Fibroblast of mammary gland (primary cell): ENCODE results near the gene EXT2.

Experiments used
- DNase-seq: peaks from one replicate; pipeline ENCODE4 v3.0.0-alpha.2; 2010; ENCODE audit warnings: low read depth
- H3K4me3 ChIP-seq: 2 replicates; pipeline ENCODE4 v1.5.1; 2011; ENCODE audit warnings: low read depth, mild to moderate bottlenecking, low read length, moderate library complexity; ENCODE audit not compliant: control insufficient read depth
- TF ChIP-seq, protein P1 (sequence below): conservative IDR thresholded peaks from 2 replicates; pipeline ENCODE4 v1.5.1; 2011; ENCODE audit warnings: low read depth, low read length, inconsistent platforms; ENCODE audit not compliant: control insufficient read depth, insufficient read depth

EXT2 gene

DNA sequence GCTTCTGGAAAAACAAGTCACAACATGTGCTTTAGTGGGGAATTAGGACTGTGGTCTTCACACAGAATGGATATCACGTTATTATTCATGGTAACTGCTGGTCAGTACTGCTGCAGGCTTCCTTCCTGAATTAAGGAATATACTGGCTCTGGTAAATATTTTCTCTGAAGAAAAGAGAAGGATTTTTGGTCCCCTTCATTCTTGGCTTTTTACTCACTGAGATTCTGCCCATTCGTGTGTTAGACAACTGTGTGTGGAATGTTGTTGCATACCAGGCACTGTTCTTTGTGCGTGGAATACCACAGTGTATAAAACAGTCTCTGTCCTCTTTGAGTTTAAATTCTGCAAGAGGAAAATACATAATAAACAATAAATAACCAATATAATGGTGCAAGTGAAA lies 134.1 kb downstream of the EXT2 start:
- H3K4me3 ChIP-seq: no peak overlapping the region
- no peak for DNase-seq
- TF ChIP-seq, protein P1, sequence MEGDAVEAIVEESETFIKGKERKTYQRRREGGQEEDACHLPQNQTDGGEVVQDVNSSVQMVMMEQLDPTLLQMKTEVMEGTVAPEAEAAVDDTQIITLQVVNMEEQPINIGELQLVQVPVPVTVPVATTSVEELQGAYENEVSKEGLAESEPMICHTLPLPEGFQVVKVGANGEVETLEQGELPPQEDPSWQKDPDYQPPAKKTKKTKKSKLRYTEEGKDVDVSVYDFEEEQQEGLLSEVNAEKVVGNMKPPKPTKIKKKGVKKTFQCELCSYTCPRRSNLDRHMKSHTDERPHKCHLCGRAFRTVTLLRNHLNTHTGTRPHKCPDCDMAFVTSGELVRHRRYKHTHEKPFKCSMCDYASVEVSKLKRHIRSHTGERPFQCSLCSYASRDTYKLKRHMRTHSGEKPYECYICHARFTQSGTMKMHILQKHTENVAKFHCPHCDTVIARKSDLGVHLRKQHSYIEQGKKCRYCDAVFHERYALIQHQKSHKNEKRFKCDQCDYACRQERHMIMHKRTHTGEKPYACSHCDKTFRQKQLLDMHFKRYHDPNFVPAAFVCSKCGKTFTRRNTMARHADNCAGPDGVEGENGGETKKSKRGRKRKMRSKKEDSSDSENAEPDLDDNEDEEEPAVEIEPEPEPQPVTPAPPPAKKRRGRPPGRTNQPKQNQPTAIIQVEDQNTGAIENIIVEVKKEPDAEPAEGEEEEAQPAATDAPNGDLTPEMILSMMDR: no peak

DNA sequence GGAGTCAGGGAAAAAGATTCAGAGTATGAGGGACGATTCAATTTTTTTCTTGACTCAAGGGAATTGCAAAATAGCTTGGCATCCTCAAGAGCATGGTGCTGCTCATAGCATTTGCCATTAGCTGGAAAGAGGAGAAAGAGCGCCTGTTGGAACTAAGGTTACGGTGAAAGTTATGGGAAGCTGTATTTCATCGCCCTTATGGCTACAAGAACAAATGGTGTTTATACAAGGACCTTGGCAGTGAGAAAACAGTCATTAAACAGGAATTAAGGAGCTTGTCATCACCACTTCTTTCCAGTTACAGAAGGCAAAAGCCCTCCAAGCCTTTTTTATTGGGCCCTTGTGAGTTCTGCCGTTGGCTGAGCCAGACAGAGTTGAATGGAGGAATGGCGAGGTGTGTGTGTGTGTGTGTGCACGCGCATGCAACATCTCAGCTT lies 140.3 kb downstream of the EXT2 start:
- TF ChIP-seq, protein P1: no peak
- peak; percentile 70 for DNase-seq

DNA sequence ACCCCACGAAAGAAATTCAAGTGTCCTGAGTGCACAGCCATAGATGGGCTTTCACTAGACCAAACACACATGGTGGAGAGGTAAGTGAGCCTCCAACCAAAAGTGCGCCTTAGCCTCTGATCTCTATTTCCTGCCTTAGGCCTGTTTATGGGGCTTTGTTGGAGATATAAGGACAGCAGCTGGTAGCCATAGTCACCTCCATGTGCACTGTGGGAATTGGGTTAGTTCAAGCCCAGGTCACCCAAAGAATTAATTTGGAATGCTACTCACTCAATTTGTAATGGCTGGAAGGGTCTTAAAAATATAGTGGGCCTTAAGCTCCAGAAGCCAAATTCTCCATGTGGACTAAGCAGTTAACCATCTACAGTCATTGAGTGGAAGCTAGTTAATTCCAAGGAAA lies 140.8 kb downstream of the EXT2 start:
- no peak for DNase-seq
- TF ChIP-seq, protein P1: no peak
- H3K4me3 ChIP-seq: no peak overlapping the region

More for the DNA sequence above, 140.3 kb downstream of the EXT2 start:
- H3K4me3 ChIP-seq: no peak overlapping the region

DNA sequence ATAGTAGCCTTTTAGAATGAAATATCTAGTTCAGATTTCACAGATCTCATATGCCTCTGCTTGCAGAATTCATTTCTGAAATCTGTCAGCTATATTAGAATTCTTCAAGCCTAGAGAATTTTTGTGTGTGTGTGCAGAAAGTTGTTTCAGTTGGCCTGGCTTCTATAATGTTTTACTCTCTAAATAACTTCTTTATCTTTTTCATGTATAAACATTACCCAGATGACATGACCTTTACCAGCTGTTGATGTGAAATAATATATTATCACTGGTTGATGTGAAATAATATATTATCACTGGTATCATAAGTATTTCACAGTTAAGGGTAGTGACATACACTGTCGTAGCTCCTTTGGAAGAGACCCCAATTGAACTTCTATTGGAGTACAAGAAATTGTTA lies 141.7 kb downstream of the EXT2 start:
- TF ChIP-seq, protein P1: no peak
- DNase-seq: no peak
- no peak overlapping the region for H3K4me3 ChIP-seq

DNA sequence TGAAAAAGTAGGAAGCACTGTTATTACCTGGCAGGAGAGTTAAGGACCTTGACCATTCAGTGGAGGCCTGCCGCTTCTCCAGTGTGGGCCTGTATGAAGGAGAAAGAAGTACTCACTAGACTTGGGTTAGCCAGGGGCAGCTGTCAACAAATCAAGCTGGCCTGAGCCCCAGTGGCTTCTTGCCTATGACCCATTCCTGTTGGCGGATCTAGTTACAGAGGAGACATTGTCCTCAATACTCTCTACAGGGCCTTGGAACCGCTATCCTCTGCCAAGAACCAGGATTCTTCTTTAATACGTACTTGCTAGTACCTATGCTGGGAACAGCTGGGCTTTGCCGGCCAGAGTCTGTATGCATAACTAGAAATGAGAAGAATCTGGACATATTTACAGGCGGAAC lies 146.4 kb downstream of the EXT2 start:
- no peak for DNase-seq
- H3K4me3 ChIP-seq: no peak overlapping the region
- TF ChIP-seq, protein P1: no peak

DNA sequence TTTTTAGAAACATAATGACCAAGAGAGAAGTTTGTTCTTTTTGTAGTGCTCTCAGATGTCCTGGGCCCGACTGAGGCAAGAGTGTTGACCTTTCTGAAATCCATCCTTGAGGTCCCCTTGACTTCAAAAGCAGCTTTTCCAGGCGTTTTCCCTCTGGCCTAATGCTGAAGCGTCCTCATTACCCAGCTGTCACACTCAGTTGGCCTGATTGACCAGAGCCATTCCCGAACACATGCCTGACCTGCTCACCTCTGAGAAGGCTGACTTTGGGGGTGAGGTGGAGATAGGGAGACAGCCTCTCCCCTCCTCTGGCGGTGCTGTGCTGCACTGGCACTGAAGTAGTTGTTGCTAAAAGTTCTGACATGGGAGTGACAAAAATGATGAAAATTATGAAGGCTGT lies 147.6 kb downstream of the EXT2 start:
- TF ChIP-seq, protein P1: no peak
- DNase-seq: no peak
- no peak overlapping the region for H3K4me3 ChIP-seq

DNA sequence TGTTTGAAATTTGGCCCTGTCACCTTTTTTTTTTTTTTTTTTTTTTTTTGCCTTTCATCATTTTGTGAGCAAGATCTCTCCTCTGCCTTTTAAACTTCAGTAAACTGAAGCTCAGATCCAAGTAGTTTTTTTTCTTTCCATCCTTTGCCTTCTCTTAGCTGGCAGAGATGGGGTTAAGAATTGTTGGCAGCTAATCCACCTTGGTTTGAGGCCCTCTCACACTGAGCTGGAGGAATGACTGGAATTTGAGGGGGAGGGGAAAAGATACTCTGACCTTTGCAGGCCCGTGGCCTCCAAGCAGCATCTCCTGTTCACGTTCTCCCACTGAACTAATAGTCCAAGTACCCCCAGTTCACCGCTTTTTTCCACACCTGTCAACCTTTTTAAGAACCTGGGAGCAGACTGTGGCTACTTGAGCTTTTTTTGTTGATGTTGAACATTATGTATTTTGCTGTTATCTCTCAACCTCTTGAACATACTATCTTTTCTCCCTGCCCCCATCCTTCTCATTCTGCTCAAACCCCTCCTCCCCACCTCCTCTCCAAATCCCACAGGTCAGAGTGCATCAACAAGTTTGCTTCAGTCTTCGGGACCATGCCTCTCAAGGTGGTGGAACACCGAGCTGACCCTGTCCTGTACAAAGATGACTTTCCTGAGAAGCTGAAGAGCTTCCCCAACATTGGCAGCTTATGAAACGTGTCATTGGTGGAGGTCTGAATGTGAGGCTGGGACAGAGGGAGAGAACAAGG lies 148.3 kb downstream of the EXT2 start:
- TF ChIP-seq, protein P1: no peak
- DNase-seq: peak; percentile 30

More for the DNA sequence above, 148.3 kb downstream of the EXT2 start:
- no peak overlapping the region for H3K4me3 ChIP-seq
